OCI-LY3 (cell line): Measurements from ENCODE around the gene GTF2H1.

Experiments
- H2AFZ ChIP-seq: fragments of 200-600, 300-600 bp; shearing (Covaris generic); 2 replicates; pipeline ENCODE4 v1.6.0; 2014; ENCODE audit warnings: antibody characterized with exemption, low read depth, low read length
- H3K27ac ChIP-seq: fragments of 200-600, 300-600 bp; sonication (generic); 2 replicates; pipeline ENCODE4 v1.5.1; 2014; ENCODE audit warnings: mild to moderate bottlenecking, low read length, moderate library complexity, mixed read lengths
- H3K27me3 ChIP-seq: fragments of 200-600, 300-600 bp; sonication (generic); 2 replicates; pipeline ENCODE4 v1.6.1; 2014; ENCODE audit warnings: low read depth, low read length, mixed read lengths
- H3K36me3 ChIP-seq: fragments of 200-600, 300-600 bp; sonication (generic); replicated peaks from 2 replicates; pipeline ENCODE3; 2014; ENCODE audit warnings: low read depth, low read length, mixed read lengths
- H3K4me1 ChIP-seq: fragments of 300-600, 200-600 bp; sonication (generic); 2 replicates; pipeline ENCODE4 v1.6.1; 2014; ENCODE audit warnings: low read length, mixed read lengths
- H3K4me2 ChIP-seq: fragments of 200-600, 300-600 bp; sonication (generic); 2 replicates; pipeline ENCODE4 v1.6.1; 2014; ENCODE audit warnings: low read length, mixed read lengths
- H3K4me3 ChIP-seq: fragments of 300-600, 200-600 bp; sonication (generic); 2 replicates; pipeline ENCODE4 v1.5.1; 2014; ENCODE audit warnings: antibody characterized with exemption, mild to moderate bottlenecking, low read length, moderate library complexity
- H3K79me2 ChIP-seq: fragments of 300-600, 200-600 bp; shearing (Covaris generic); 2 replicates; pipeline ENCODE4 v1.6.1; 2014; ENCODE audit warnings: mild to moderate bottlenecking, low read length, mixed read lengths
- H3K9ac ChIP-seq: fragments of 300-600, 200-600 bp; shearing (Covaris generic); 2 replicates; pipeline ENCODE4 v1.6.0; 2014; ENCODE audit warnings: mild to moderate bottlenecking, low read length, moderate library complexity
- H3K9me3 ChIP-seq: fragments of 200-600, 300-600 bp; shearing (Covaris generic); 2 replicates; pipeline ENCODE4 v1.6.1; 2014; ENCODE audit warnings: low read length, mixed read lengths; ENCODE audit not compliant: insufficient read depth
- H4K20me1 ChIP-seq: fragments of 200-600, 300-600 bp; sonication (generic); 2 replicates; pipeline ENCODE4 v1.6.1; 2016; ENCODE audit warnings: low read length, mixed read lengths; ENCODE audit not compliant: insufficient read depth
- EZH2phosphoT487 ChIP-seq: fragments of 200-600 bp; shearing (Covaris generic); IDR thresholded peaks from 2 replicates; pipeline ENCODE4 v1.6.1; 2018; ENCODE audit warnings: antibody characterized with exemption, mixed run types, low read depth
- TF ChIP-seq, protein P1 (sequence below): fragments of 200-600, 300-600 bp; sonication (generic); IDR thresholded peaks from 2 replicates; pipeline ENCODE4 v1.5.1; 2014; ENCODE audit warnings: antibody characterized with exemption, low read length, low read depth

Gene GTF2H1

DNA sequence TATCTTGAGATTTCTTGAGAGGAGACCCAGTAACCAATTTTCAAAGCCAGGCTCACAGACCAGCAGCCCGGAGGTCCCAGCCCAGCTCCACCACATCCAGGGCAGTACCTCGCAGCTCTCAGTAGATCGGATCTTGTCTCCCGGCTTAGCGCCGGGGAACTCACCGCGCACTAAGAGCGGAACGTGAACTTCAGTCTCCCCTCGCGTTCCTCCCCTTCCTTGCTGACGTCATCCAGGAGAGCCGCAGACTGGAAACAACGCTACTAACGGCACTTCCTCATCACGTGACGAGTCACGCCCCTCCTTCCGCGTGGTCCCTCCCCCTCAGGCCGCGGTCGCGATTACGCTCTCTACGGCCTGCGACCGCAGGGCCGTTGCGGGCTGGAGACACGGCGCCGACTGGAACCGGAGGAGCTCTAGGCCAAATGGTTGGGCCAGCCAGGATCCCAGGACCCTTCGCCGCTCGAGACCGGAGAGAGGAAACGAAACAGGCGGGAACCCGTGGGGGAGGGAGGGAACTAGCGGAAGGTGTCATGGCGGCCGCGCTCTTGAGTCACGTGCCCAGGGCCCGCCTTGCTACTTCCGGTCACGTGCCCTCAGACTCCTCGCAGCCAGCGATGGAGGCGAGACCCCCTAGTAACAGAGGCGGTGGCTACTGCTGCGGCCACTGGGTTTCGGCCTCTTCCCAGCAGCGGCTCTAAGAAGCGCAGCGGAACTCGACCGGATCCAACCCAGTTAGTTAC, at the start of gene GTF2H1, which contains the start of gene HPS5:
TSS of gene GTF2H1 (plus strand) at position 599 of the 743 bp plus-strand sequence. CDS start 10,508 bp downstream, outside the sequence.
TSS of gene HPS5 (minus strand) at position 172 of the 743 bp plus-strand sequence. CDS start 4,282 bp downstream, outside the sequence.
- Histone ChIP-seq H3K9ac (peak within 1 kb of the TSS; percentile 95), H3K27me3 (no peaks in the 10 kb centered on the region), H3K27ac (peak within 1 kb of the TSS; percentile 92), H3K9me3 (no peaks in the 10 kb centered on the region), H3K4me3 (peak within 1 kb of the TSS; percentile 91), H3K36me3 (peaks cover 20% of the 10 kb centered on the region), H4K20me1 (peaks cover 15% of the 10 kb centered on the region; the same call in 1 of the 2 replicates), H3K4me2 (peak within 1 kb of the TSS; percentile 89), H2AFZ (peak within 1 kb of the TSS; percentile 89), H3K79me2 (peaks cover 94% of the 10 kb centered on the region), H3K4me1 (peaks cover 42% of the 10 kb centered on the region)
- TF ChIP-seq, protein P1, sequence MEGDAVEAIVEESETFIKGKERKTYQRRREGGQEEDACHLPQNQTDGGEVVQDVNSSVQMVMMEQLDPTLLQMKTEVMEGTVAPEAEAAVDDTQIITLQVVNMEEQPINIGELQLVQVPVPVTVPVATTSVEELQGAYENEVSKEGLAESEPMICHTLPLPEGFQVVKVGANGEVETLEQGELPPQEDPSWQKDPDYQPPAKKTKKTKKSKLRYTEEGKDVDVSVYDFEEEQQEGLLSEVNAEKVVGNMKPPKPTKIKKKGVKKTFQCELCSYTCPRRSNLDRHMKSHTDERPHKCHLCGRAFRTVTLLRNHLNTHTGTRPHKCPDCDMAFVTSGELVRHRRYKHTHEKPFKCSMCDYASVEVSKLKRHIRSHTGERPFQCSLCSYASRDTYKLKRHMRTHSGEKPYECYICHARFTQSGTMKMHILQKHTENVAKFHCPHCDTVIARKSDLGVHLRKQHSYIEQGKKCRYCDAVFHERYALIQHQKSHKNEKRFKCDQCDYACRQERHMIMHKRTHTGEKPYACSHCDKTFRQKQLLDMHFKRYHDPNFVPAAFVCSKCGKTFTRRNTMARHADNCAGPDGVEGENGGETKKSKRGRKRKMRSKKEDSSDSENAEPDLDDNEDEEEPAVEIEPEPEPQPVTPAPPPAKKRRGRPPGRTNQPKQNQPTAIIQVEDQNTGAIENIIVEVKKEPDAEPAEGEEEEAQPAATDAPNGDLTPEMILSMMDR, result no peak
- TF ChIP-seq EZH2phosphoT487, result no peak

DNA sequence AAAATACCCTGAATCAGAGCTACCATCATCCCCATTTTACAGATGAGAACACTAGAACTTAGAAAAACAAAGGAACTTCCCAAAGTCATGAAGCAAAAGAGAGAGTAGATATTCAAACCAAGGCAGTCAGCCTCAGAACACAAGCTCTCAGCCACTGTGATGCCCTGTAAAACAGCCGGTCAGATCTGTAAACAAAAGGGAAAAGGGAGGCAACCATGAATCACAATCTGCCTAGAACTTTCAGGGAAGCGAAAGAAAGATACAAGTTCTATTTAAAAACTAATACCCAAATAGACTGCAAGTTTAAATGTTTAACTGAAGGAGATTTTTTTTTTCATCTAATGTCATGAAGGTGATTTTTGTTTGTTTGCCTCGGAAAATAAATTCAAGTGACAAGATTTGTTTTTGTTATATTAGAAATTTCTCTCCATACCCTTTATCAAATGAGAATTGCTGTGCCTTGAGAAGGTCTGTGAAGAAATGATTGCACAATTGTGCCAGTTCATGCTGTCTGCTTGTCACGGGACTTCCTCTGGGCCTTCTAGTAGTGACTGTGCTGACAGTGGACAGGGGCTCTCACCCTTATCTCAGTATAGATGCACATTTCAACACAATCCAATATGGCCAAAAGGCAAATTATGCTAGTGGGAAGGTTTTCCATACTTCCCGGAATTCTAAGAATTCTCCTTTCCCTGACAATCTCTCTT, 44.6 kb upstream of the GTF2H1 start:
- Histone ChIP-seq H3K9me3 (no peaks in the 10 kb centered on the region), H3K79me2 (0 out of 2 replicates have a peak, but pooled peaks cover 7% of the 10 kb centered on the region), H3K27me3 (no peaks in the 10 kb centered on the region), H3K4me1 (peaks cover 30% of the 10 kb centered on the region), H3K4me2 (no peak overlapping the region), H4K20me1 (0 out of 2 replicates have a peak, but pooled peaks cover 4% of the 10 kb centered on the region), H3K27ac (no peak overlapping the region), H3K4me3 (no peak overlapping the region), H3K9ac (no peak overlapping the region), H3K36me3 (peaks cover 35% of the 10 kb centered on the region), H2AFZ (no peak overlapping the region)
- no peak for TF ChIP-seq EZH2phosphoT487
- TF ChIP-seq, protein P1, result no peak

GRCh38 chr11:18280438-18281045, 41.8 kb upstream of the GTF2H1 start:
- H3K27ac ChIP-seq, result peak overlapping the region; percentile 70
- 0 out of 2 replicates have a peak, but pooled peaks cover 7% of the 10 kb centered on the region for H3K79me2 ChIP-seq
- no peak for TF ChIP-seq EZH2phosphoT487
- TF ChIP-seq, protein P1, result no peak
- no peak overlapping the region; the same call in 1 of the 2 replicates for H3K9ac ChIP-seq
- no peaks in the 10 kb centered on the region for H3K27me3 ChIP-seq
- H3K4me2 ChIP-seq, result peak overlapping the region; percentile 80
- H2AFZ ChIP-seq, result no peak overlapping the region
- H3K9me3 ChIP-seq, result no peaks in the 10 kb centered on the region
- H3K36me3 ChIP-seq, result peaks cover 56% of the 10 kb centered on the region
- peaks cover 37% of the 10 kb centered on the region for H3K4me1 ChIP-seq
- H3K4me3 ChIP-seq, result peak overlapping the region; percentile 54
- 0 out of 2 replicates have a peak, but pooled peaks cover 4% of the 10 kb centered on the region for H4K20me1 ChIP-seq
